Stimulated activated CD4-positive, alpha-beta T cell treated with anti-CD3 and anti-CD28 coated beads, Interleukin-2, amount 100 ng/mL, for 4 hours (primary cell): ENCODE measurements around the gene RNF19B.
A peak's percentile ranks its signal among the peaks of the same experiment; 100 is the strongest.
"Not testable (repeated sequence)": the region's sequence is repeated elsewhere in the genome, so short reads cannot be mapped to it uniquely, and the experiment has no call there.

Source experiments
- DNase-seq: peaks from one replicate; pipeline ENCODE4 v3.0.0-alpha.2; 2020; ENCODE audit warnings: low read depth

Gene RNF19B

DNA sequence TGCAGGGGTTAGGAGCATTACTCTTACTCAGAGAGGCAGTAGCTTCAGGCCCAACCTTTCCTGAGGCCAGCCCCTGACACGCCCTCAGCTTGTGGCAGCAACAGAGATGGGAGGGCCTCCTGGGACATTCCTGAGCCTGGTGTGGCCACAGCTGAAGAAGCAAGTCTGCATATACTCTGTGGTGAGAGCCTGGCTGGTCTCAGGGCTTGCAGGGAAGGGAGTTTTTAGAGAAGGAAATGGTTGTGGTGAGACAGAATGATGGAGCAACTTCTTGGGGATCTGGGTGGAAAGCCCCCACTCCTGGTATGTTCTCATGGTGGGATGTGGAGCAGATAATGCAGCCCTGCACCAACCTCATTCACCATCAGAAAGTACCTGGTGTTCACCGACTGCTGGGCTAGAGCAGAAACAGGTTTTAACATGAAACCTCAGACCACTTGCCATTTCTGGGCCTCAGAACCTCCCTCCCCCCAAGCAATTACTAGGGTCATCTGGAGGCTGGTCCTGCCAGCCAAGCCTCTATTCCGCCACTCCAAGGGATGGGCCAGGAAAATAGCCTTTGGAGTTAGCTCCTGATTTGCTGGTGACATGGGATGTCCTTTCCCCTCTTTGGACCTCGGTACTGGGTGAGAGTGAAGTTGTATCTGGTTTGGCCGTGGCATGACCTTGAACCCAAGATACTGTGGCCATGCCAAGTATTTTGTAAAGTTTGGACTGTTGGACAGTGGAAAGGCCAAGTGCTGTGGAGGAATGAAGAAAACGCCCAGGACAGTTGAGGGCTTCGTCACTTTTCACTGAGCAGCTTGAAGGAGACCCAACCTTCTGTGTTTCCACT lies 28.1 kb upstream of the RNF19B start:
- DNase-seq = no peak

- DNase-seq = no peak
Observed at GRCh38 chr1:32991819-32992488, 27.3 kb upstream of the RNF19B start.

- DNase-seq = no peak
Observed at GRCh38 chr1:32991386-32991785, 26.8 kb upstream of the RNF19B start.

- no peak for DNase-seq
Observed at GRCh38 chr1:32990887-32991286, 26.3 kb upstream of the RNF19B start.

DNA sequence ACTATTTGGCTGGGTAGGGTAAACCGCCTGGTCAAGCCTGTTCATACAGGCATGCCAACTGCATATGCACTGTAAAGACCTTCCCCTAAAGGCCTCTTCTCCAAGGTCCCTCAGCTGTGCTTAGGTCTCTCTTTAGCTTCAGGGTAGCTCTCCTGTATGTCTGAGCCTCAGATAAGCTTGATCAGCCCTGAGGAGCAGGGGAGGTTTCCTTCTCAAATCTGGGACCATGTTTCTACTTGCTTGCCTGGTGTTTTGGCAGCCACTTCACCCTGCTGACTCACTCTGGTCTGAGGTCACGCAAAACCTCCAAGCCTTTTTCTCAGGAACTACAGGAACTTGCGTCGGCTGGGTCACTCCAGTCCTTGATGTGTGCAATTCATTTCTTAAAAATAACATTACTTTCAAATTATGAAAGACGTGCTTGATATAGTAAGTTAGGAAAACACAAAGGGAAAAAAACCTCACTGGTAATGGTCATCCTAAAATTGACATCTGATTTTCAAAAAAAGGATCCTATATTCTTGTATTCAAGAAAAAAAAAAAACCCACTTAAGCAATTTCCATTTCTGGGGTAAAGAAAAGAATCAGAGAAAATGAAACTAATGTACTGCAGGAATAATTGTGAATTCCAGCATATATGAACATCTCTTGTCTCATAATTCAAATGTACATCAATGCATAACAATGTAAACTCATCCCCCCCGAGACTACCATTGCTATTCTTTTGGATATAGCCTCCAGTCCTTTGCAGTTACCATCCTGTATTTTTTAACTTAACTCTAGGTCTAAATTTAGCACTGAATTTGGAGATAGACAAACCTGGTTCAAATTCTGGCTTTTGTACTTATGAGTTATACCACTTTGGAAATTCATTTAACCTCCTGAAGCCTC lies 24.8 kb upstream of the RNF19B start:
- no peak for DNase-seq

DNA sequence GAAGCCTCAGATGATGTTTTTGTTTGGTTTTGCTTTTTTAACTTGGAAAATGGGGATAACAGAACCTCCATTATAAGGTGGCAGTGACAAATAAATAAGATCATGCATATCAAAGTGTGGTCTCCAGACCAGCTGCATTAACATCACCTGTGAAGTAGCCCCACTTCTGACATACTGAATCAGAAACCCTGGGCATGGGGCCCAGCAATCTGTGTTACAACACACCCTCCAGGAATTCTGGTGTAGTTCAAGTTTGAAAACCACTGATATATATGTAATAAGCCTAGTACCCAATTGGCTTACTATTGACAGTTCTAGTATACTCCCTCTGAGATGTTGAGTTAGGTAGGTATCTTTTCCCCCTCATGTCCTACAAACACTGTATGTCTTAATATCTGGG lies 24.1 kb upstream of the RNF19B start:
- DNase-seq = no peak

- no peak for DNase-seq
Observed at GRCh38 chr1:32985226-32985625, 20.6 kb upstream of the RNF19B start.

GRCh38 chr1:32984455-32985171 lies 20.0 kb upstream of the RNF19B start:
- DNase-seq = no peak

GRCh38 chr1:32984090-32984454 lies 19.5 kb upstream of the RNF19B start:
- no peak for DNase-seq

GRCh38 chr1:32983020-32983419 lies 18.4 kb upstream of the RNF19B start:
- no peak for DNase-seq

GRCh38 chr1:32981003-32981901 lies 16.6 kb upstream of the RNF19B start:
- DNase-seq = peak; percentile 54

DNA sequence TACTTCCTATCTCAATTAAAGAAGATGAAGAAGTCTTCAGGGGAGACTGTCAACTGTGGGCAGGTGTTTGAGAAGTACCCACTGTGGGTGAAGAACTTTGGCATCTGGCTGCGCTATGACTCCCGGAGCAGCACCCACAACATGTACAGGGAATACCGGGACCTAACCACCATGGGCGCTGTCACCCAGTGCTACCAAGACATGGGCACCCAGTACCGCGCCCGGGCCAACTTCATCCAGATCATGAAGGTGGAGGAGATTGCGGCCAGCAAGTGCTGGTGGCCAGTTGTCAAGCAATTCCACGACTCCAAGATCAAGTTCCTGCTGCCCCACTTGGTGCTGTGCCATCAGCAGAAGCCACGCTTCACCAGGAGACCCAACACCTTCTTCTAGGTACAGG lies 15.5 kb upstream of the RNF19B start:
- no peak for DNase-seq

DNA sequence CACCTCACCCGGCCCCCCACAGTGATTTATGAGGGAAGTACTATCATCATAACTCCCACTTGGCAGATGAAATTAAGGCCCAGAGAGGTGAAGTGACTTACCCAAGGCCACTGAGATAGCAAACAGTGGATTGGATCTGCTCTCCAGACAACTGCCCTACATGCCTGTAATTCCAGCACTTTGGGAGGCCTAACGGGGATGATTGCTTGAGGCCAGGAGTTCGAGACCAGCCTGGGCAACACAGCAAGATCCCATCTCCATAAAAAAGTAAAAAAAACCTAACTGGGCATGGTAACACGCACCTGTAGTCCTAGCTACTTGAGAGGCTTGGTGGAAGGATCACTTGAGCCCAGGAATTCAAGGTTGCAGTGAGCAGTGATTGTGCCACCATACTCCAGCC lies 14.2 kb upstream of the RNF19B start:
- no peak for DNase-seq

- no peak for DNase-seq
Observed at GRCh38 chr1:32977546-32978087, 13.0 kb upstream of the RNF19B start.

DNA sequence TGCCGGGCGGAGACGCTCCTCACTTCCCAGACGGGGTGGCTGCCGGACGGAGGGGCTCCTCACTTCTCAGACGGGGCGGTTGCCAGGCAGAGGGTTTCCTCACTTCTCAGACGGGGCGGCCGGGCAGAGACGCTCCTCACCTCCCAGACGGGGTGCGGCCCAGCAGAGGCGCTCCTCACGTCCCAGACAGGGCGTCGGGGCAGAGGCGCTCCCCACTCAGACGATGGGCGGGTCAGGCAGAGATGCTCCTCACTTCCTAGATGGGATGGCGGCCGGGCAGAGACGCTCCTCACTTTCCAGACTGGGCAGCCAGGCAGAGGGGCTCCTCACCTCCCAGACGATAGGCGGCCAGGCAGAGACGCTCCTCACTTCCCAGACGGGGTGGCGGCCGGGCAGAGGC lies 10.4 kb upstream of the RNF19B start:
- not testable (repeated sequence) for DNase-seq

DNA sequence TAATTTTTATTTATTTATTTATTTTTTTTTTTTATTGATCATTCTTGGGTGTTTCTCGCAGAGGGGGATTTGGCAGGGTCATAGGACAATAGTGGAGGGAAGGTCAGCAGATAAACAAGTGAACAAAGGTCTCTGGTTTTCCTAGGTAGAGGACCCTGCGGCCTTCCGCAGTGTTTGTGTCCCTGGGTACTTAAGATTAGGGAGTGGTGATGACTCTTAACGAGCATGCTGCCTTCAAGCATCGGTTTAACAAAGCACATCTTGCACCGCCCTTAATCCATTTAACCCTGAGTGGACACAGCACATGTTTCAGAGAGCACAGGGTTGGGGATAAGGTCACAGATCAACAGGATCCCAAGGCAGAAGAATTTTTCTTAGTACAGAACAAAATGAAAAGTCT lies 8.8 kb upstream of the RNF19B start:
- not testable (repeated sequence) for DNase-seq

DNA sequence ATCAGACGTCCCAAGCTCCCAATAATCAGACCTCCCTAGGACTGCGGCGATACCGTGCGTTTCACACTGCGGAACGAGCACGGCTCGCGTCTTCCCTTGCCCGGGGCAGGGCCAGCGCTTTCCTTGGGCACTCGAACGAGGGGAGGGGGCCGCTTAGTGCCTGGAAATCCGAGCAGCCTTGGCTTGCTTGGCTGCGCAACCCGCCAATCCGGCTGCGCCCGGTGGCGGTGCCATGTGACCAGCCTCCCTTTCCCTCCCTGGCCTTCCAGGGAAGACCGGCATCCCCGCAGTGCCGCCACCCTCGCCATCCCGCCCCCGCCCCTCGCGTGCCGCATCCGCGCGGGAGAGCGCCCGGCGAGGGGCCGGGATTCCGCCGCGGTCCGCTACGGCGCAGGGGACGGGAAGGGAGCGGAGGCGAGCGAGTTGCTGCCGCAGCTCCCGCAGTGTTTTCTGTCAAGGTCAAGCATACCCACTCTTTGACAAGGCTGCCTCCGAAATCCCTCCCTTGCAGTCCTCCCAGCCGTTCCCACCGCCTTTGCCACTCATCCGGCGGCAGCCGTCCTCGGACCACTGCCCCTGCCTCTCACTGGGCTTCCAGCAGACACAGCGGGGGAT lies 8.3 kb upstream of the RNF19B start:
- no peak for DNase-seq

GRCh38 chr1:32971576-32971975 lies 7.0 kb upstream of the RNF19B start:
- DNase-seq = no peak

DNA sequence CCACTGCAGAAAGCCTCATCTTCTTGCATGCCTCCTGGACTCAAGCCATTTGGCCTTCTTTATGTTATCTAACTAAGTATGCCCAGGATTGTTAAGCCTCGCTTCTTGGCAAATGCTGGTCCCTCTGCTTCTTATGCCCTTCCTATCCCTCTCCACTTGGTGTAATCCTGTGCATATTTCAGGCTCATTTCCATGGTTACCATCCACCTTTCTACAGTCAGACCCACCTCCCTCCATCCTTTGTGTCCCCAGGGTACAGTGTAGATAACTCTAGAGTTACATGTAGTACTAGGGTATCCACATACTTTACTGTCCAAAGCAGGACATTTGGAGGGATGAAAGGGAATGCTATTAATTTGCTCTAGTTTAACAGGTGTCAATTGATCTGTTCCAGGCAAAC lies 6.5 kb upstream of the RNF19B start:
- DNase-seq = no peak

DNA sequence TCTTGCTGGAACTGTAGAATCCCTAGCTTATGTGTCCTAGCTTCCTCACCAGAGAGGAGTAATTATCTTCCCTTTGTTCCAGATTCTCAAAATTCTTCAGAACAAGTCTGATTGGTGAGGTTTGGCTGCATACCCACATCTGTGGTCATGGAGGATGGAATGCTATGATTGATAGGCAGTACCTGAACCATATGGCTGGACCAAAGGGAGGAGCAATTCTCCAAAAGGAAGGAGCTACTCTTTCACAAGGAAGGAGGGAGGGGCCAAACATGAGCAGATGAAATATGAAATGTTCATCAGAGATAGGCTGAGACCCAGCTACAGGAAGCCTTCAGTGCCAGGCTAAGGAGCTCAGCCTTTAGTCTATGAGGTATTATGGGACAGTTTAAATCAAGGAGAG lies 5.0 kb upstream of the RNF19B start:
- DNase-seq = no peak
